ENCODE measurements around the gene KIAA0232.

The KIAA0232 gene

GRCh38 chr4:6908432-6909112, 126.0 kb downstream of the KIAA0232 start:
- no peaks in the 10 kb centered on the region for H4K20me1 ChIP-seq (ENCODE audit: low read depth, low read length)
- H3K27me3 ChIP-seq (ENCODE audit: low read length) = no peaks in the 10 kb centered on the region; the same call in 1 of the 2 replicates
- H3K4me2 ChIP-seq (ENCODE audit: low read depth, low read length, poor library complexity, severe bottlenecking) = peak overlapping the region; percentile 71
- H3K9me2 ChIP-seq (replicated peaks; ENCODE audit: insufficient read depth, low read length) = no peaks in the 10 kb centered on the region
- H3K9ac ChIP-seq (ENCODE audit: low read length) = peak overlapping the region; percentile 72
- no peak for TF ChIP-seq CTCF (IDR thresholded peaks at IDR 0.05; ENCODE audit: insufficient read depth, low read length, poor library complexity, severe bottlenecking)
- no peak for TF ChIP-seq EZH2phosphoT487 (conservative IDR thresholded peaks at IDR 0.05; ENCODE audit: low read length)
- H3K79me2 ChIP-seq (ENCODE audit: insufficient read depth, low read length) = no peaks in the 10 kb centered on the region
- H3K36me3 ChIP-seq (ENCODE audit: low read length) = no peaks in the 10 kb centered on the region
- no peaks in the 10 kb centered on the region for H3K9me3 ChIP-seq (ENCODE audit: insufficient read depth, low read length)
- H2AFZ ChIP-seq (ENCODE audit: low read depth, low read length, severe bottlenecking) = peak overlapping the region; percentile 65
- peak overlapping the region; percentile 72 for H3K4me3 ChIP-seq (ENCODE audit: insufficient read depth, low read length, poor library complexity, severe bottlenecking)
- no peaks in the 10 kb centered on the region for H3F3A ChIP-seq (ENCODE audit: insufficient read depth)
- no peak overlapping the region for H3K27ac ChIP-seq (ENCODE audit: low read depth, low read length)

GRCh38 chr4:6909113-6909969, 126.8 kb downstream of the KIAA0232 start, which contains the start of gene TBC1D14:
TBC1D14 (plus strand) TSS chr4:6909826; CDS start chr4:6923390, 13,564 bp downstream.
- Histone ChIP-seq H3K4me3 (ENCODE audit: insufficient read depth, low read length, poor library complexity, severe bottlenecking) (peak within 1 kb of the TSS; percentile 72), H3K27ac (ENCODE audit: low read depth, low read length) (peak within 1 kb of the TSS; percentile 76), H3F3A (ENCODE audit: insufficient read depth) (no peaks in the 10 kb centered on the region), H4K20me1 (ENCODE audit: low read depth, low read length) (no peaks in the 10 kb centered on the region), H2AFZ (ENCODE audit: low read depth, low read length, severe bottlenecking) (peak within 1 kb of the TSS; percentile 65), H3K27me3 (ENCODE audit: low read length) (no peaks in the 10 kb centered on the region; the same call in 1 of the 2 replicates), H3K9ac (ENCODE audit: low read length) (peak within 1 kb of the TSS; percentile 72), H3K79me2 (ENCODE audit: insufficient read depth, low read length) (no peaks in the 10 kb centered on the region), H3K9me2 (replicated peaks; ENCODE audit: insufficient read depth, low read length) (no peaks in the 10 kb centered on the region), H3K36me3 (ENCODE audit: low read length) (no peaks in the 10 kb centered on the region), H3K9me3 (ENCODE audit: insufficient read depth, low read length) (no peaks in the 10 kb centered on the region), H3K4me2 (ENCODE audit: low read depth, low read length, poor library complexity, severe bottlenecking) (peak within 1 kb of the TSS; percentile 80)
- TF ChIP-seq CTCF (IDR thresholded peaks at IDR 0.05; ENCODE audit: insufficient read depth, low read length, poor library complexity, severe bottlenecking) (no peak), EZH2phosphoT487 (conservative IDR thresholded peaks at IDR 0.05; ENCODE audit: low read length) (no peak)

- H3K9ac ChIP-seq (ENCODE audit: low read length) = peak overlapping the region; percentile 72
- H3K9me2 ChIP-seq (replicated peaks; ENCODE audit: insufficient read depth, low read length) = no peaks in the 10 kb centered on the region
- no peaks in the 10 kb centered on the region; the same call in 1 of the 2 replicates for H3K27me3 ChIP-seq (ENCODE audit: low read length)
- H3K4me2 ChIP-seq (ENCODE audit: low read depth, low read length, poor library complexity, severe bottlenecking) = peak overlapping the region; percentile 80
- H3K4me3 ChIP-seq (ENCODE audit: insufficient read depth, low read length, poor library complexity, severe bottlenecking) = peak overlapping the region; percentile 72
- no peaks in the 10 kb centered on the region for H3K36me3 ChIP-seq (ENCODE audit: low read length)
- no peaks in the 10 kb centered on the region for H3K9me3 ChIP-seq (ENCODE audit: insufficient read depth, low read length)
- TF ChIP-seq CTCF (IDR thresholded peaks at IDR 0.05; ENCODE audit: insufficient read depth, low read length, poor library complexity, severe bottlenecking) (no peak), EZH2phosphoT487 (conservative IDR thresholded peaks at IDR 0.05; ENCODE audit: low read length) (no peak)
- no peaks in the 10 kb centered on the region for H3K79me2 ChIP-seq (ENCODE audit: insufficient read depth, low read length)
- H3K27ac ChIP-seq (ENCODE audit: low read depth, low read length) = no peak overlapping the region
- no peak overlapping the region for H2AFZ ChIP-seq (ENCODE audit: low read depth, low read length, severe bottlenecking)
- H3F3A ChIP-seq (ENCODE audit: insufficient read depth) = no peaks in the 10 kb centered on the region
- no peaks in the 10 kb centered on the region for H4K20me1 ChIP-seq (ENCODE audit: low read depth, low read length)
Measured at GRCh38 chr4:6909970-6910339, 127.4 kb downstream of the KIAA0232 start.

Measured in SU-DHL-6 (cell line).